BE2C (cell line): Measurements from ENCODE around the gene LDLRAD1.
"Not testable (repeated sequence)": the region's sequence is repeated elsewhere in the genome, so short reads cannot be mapped to it uniquely, and the experiment has no call there.

Experiments used
- DNase-seq: peaks from one replicate; pipeline ENCODE4 v3.0.0-alpha.2; 2020
- H3K27me3 ChIP-seq: fragments of 250-450 bp; sonication (Bioruptor Pico); 2 replicates; pipeline ENCODE4 v1.5.1; 2020; ENCODE audit warnings: mild to moderate bottlenecking
- H3K36me3 ChIP-seq: fragments of 250-450 bp; sonication (Bioruptor Pico); 2 replicates; pipeline ENCODE4 v1.5.1; 2020; ENCODE audit warnings: mild to moderate bottlenecking
- H3K4me1 ChIP-seq: fragments of 250-450 bp; sonication (Bioruptor Pico); 2 replicates; pipeline ENCODE4 v1.5.1; 2020
- H3K4me3 ChIP-seq: 2 replicates; pipeline ENCODE4 v1.5.1; 2011; ENCODE audit warnings: low read depth, low read length
- H3K9me3 ChIP-seq: fragments of 250-450 bp; sonication (Bioruptor Pico); 2 replicates; pipeline ENCODE4 v1.5.1; 2020
- TF ChIP-seq, protein P1 (sequence below): IDR thresholded peaks from 2 replicates; pipeline ENCODE4 v1.5.1; 2012; ENCODE audit warnings: mild to moderate bottlenecking, low read depth, low read length

The LDLRAD1 gene

DNA sequence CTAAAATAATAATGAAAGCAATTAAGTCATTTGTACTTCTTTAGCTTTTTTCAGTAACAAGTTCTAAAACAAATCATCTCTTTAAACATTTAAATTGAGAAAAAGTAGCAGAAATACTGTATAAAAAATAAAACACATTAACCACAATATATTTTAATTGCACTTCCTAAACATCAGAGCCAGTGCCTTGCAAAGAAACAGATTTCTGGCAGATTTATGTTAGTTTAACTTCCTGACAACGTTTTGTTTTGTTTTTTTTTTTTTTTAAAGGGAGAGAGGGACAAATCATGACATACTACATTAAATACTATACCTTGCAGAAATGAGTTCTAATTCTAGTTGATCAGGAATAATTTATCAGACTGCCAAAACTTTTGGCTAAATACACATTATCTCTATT lies 23.8 kb upstream of the LDLRAD1 start:
- H3K36me3 ChIP-seq: peaks cover 9% of the 10 kb centered on the region
- no peaks in the 10 kb centered on the region for H3K27me3 ChIP-seq
- TF ChIP-seq, protein P1, sequence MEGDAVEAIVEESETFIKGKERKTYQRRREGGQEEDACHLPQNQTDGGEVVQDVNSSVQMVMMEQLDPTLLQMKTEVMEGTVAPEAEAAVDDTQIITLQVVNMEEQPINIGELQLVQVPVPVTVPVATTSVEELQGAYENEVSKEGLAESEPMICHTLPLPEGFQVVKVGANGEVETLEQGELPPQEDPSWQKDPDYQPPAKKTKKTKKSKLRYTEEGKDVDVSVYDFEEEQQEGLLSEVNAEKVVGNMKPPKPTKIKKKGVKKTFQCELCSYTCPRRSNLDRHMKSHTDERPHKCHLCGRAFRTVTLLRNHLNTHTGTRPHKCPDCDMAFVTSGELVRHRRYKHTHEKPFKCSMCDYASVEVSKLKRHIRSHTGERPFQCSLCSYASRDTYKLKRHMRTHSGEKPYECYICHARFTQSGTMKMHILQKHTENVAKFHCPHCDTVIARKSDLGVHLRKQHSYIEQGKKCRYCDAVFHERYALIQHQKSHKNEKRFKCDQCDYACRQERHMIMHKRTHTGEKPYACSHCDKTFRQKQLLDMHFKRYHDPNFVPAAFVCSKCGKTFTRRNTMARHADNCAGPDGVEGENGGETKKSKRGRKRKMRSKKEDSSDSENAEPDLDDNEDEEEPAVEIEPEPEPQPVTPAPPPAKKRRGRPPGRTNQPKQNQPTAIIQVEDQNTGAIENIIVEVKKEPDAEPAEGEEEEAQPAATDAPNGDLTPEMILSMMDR: no peak
- no peaks in the 10 kb centered on the region for H3K9me3 ChIP-seq
- H3K4me1 ChIP-seq: no peaks in the 10 kb centered on the region
- DNase-seq: no peak
- H3K4me3 ChIP-seq: no peak overlapping the region

DNA sequence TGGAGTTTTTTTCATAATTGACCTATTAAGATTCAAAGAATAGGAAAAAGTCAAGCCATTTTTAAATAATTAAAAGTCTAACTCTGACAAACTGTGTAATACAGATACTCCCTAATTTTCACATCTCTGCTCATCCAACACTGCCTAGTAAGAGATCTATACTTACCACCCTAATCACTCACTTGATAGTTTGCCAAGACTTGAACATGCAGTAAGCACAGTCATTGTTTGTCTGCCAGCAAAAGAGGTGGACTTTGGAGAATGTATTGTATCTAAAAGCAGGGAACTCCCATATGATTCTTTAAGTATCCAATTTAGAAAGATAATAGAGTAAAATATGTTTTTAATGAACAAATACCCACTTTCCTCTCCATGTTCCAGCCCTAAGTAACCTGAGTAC lies 19.5 kb upstream of the LDLRAD1 start:
- H3K9me3 ChIP-seq: no peaks in the 10 kb centered on the region

DNA sequence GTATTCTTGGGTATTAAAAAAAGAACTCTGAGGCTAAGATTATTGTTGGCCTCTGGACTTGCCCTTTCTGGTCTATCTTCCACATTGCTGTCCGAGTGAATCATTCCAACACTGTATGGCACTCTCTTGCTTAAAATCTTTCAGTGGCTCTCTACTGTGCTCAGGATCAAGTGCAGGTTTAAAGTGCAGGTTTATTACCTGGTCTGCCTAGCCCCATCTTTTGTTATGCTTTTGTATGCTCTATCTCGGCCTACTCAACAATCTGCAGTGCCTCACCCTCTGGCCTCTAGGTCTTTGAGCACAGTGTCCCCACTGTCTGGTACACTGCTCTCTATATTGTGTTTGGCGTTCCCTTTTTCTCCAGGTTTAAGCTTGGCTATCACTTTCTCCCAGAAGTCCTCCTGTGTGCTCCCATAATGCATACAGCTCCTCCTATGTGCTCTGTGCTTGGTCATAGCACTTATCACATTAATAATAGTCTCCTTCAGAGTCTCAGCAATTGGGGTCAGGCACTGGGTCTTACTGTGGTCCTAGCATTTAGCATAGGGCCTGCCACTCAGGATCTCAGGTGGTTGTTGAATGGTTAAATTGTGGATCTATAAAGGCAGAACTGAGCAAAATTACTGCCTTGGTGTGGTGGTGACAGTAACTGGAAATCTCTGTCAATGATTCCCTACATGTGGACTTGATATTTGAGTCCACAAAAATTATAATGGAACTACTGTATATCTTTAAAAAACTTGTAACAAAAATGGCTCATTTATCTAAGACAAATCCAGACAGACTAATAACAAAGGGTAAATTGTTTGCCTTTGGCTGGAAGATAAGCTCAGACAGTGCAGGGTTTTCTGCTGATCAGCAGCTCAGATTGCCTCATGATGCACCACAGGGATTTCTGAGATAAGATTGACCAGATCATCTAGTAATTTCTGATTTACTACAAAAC lies 10.6 kb upstream of the LDLRAD1 start:
- H3K9me3 ChIP-seq: no peaks in the 10 kb centered on the region
- H3K36me3 ChIP-seq: no peaks in the 10 kb centered on the region
- TF ChIP-seq, protein P1: no peak
- H3K4me3 ChIP-seq: no peak overlapping the region
- no peaks in the 10 kb centered on the region for H3K27me3 ChIP-seq
- H3K4me1 ChIP-seq: peaks cover 5% of the 10 kb centered on the region
- no peak for DNase-seq

More for the DNA sequence above, 19.5 kb upstream of the LDLRAD1 start:
- no peaks in the 10 kb centered on the region for H3K27me3 ChIP-seq
- H3K4me1 ChIP-seq: no peaks in the 10 kb centered on the region
- no peak for DNase-seq
- H3K36me3 ChIP-seq: peaks cover 9% of the 10 kb centered on the region
- H3K4me3 ChIP-seq: no peak overlapping the region
- TF ChIP-seq, protein P1: no peak

DNA sequence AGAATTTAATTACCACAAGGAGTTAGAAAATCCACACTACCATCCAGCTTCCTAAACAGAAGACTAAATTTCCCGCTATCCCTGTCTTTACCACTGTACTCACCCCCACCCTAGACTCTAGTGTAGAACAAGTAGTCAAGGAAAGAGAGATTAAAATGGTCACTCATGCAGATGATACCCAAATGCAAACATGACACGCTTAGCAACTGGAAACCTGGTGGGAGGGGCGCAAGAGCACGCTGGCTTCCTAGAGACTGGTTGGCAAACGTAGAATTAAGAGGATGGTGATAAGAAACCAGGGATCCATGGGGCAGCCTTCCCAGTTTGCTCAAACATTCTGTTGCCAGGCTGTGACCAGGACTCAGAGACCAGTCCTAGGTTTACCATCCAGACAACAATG lies 9.9 kb upstream of the LDLRAD1 start:
- Histone ChIP-seq H3K27me3 (no peaks in the 10 kb centered on the region), H3K4me3 (no peak overlapping the region), H3K9me3 (no peaks in the 10 kb centered on the region), H3K4me1 (peaks cover 5% of the 10 kb centered on the region), H3K36me3 (no peaks in the 10 kb centered on the region)
- no peak for DNase-seq
- TF ChIP-seq, protein P1: no peak

DNA sequence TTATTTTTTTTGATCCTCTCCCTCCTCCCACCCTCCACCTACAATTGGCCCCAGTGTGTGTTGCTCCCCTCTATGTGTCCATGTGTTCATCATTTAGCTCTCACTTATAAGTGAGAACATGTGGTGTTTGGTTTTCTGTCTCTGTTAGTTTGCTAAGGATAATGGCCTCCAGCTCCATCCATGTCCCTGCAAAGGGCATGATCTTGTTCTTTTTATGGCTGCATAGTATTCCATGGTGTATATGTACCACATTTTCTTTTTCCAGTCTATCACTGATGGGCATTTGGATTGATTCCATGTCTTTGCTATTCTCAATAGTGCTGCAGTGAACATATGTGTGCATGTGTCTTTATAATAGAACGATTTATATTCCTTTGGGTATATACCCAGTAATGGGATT lies 6.8 kb upstream of the LDLRAD1 start:
- not testable (repeated sequence) for H3K4me3 ChIP-seq, H3K27me3 ChIP-seq, H3K9me3 ChIP-seq, DNase-seq, H3K4me1 ChIP-seq, H3K36me3 ChIP-seq

DNA sequence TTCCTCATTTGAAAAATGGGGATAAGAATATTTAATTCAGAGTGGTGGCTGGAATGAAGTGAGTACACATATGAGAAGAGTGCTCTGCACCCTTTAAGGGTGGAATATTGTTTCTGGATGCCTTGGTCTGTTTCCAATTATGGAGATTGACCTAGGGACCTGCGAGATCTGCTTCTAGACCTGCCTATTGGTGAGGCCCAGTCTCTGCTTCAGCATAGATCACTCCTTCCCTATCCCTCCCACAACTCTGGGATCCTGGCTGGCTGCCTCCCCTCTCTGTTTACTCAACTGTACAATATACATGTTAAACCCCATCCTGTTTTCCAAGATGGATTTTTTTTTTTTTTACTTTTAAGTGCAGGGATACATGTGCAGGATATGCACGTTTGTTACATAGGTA lies 6.4 kb upstream of the LDLRAD1 start:
- H3K4me1 ChIP-seq: peaks cover 5% of the 10 kb centered on the region
- no peaks in the 10 kb centered on the region for H3K36me3 ChIP-seq
- H3K27me3 ChIP-seq: no peaks in the 10 kb centered on the region
- TF ChIP-seq, protein P1: no peak
- H3K4me3 ChIP-seq: no peak overlapping the region
- H3K9me3 ChIP-seq: no peaks in the 10 kb centered on the region
- DNase-seq: no peak

DNA sequence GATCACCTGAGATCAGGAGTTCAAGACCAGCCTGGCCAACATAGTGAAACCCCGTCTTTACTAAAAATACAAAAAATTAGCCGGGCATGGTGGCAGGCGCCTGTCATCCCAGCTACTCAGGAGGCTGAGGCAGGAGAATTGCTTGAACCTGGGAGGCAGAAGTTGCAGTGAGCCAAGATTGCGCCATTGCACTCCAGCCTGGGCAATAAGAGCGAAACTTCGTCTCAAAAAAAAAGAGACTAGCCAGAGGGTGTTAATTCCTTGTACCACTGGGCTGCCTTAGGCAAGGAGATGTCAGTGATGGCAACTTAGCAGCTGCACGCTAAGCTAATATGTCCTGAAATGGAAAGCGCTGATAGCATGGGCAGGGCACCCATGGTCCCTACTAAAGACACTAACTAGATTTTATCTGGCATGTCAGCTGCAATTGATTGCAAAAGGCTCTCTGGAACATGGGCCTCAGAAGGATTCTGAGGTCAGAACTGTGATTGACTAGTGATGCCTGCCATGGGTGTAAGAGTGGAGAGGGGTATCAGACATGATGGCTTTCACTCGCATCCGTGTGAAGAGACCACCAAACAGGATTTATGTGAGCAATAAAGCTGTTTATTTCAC lies 1.7 kb upstream of the LDLRAD1 start:
- DNase-seq, H3K9me3 ChIP-seq, H3K36me3 ChIP-seq, H3K27me3 ChIP-seq, H3K4me1 ChIP-seq, H3K4me3 ChIP-seq: not testable (repeated sequence)
